Measurements from ENCODE around the gene ANKS3.

GRCh38 chr16:4663777-4664465 lies 70.2 kb downstream of the ANKS3 start:
- TF ChIP-seq CTCF (conservative IDR thresholded peaks at IDR 0.05 in 1 of 2, IDR thresholded peaks at IDR 0.05 in 1 of 2; ENCODE audit: extremely low read depth in 1 of 2, insufficient read depth in 1 of 2, low read depth in 1 of 2, low read length in 2 of 2) (no peak), EZH2 (IDR thresholded peaks at IDR 0.05; ENCODE audit: borderline replicate concordance, low read length) (no peak)

Measured in mammary epithelial cell (primary cell).